Right cardiac atrium (tissue), 5 donors: ENCODE results near the gene MAGEE1. TPM values are rescaled to one million over a fixed set of nuclear protein-coding genes. Genes with fewer than 3 reads are reported as not detected.

ENCODE experiments used
- ATAC-seq, 2 donors: fragments of 200-7000 bp; cut with Tn5 transposase; one replicate each; pipeline versions ENCODE4 v1.8.0 to v1.9.1; 2020; ENCODE audit warnings: moderate library complexity in 2 of 2, mild to moderate bottlenecking in 1 of 2
- DNase-seq, 3 donors: peaks; one replicate each; pipeline ENCODE4 v3.0.0-alpha.2; 2020
- H3K27ac ChIP-seq: one replicate; pipeline ENCODE4 v1.5.1; 2013; ENCODE audit warnings: mild to moderate bottlenecking, low read length, control low read depth, moderate library complexity
- H3K27me3 ChIP-seq: one replicate; pipeline ENCODE4 v1.6.1; 2013; ENCODE audit not compliant: control insufficient read depth, insufficient read depth
- H3K4me1 ChIP-seq: one replicate; pipeline ENCODE4 v1.6.1; 2013; ENCODE audit warnings: low read length; ENCODE audit not compliant: control insufficient read depth, insufficient read depth
- H3K4me3 ChIP-seq: one replicate; pipeline ENCODE4 v1.5.1; 2013; ENCODE audit warnings: low read length, control low read depth
- H3K9me3 ChIP-seq: one replicate; pipeline ENCODE4 v1.6.1; 2013; ENCODE audit warnings: low read length; ENCODE audit not compliant: control insufficient read depth
- WGBS: extraction: QIAGEN DNeasy Blood & Tissue Kit; methylation state at CpG from one replicate; pipeline ENCODE4 v1.1.7; 2013; 5-methylcytosine and 5-hydroxymethylcytosine counted together
- intact Hi-C, 4 donors: fragments of 100-400 bp; cut with DNase I; formaldehyde crosslinking; loops; one replicate each; pipeline versions ENCODE4 v1.11.0 to v1.14.0; 2022 to 2023
- polyA plus RNA-seq: library from polyadenylated mRNA; stranded (reverse); fragments of 200-250 nt; gene quantifications from one replicate; pipeline ENCODE4 v1.2.3, GENCODE V29; 2013
- total RNA-seq, 4 donors: library from RNA; stranded (reverse); fragmentation: NEBNext Ultra II Directional; extraction: Animal tissue kit (Norgen Biotek cat#: 25700); gene quantifications; one replicate each; pipeline ENCODE4 v1.2.1, GENCODE V29; 2021
- donor health status: healthy with polysubstance abuse.
- donor health status: DM: no; HTN: yes; CAD: no.
- donor health status: DM: no; HTN: no; CAD: no.
- donor health status: DM: no; HTN: yes; CAD: no; lungs with severe emphysema.
- donor health status: DM: yes; HTN: yes; CAD: no.

Gene MAGEE1
- total and polyA plus RNA-seq, 5 donors: 2.9 to 5.3 (median 4.6) TPM

GRCh38 chrX:76477353-76477752 is 49.8 kb downstream of the MAGEE1 start:
- no peak overlapping the region for H3K4me3 ChIP-seq
- no peaks in the 10 kb centered on the region for H3K27me3 ChIP-seq
- H3K9me3 ChIP-seq: no peaks in the 10 kb centered on the region
- H3K4me1 ChIP-seq: no peaks in the 10 kb centered on the region
- WGBS: 66% methylated on average over 2 of the region's 2 CpGs
- ATAC-seq: no peak
- no peak for DNase-seq
- intact Hi-C loops: no loop called here
- no peak overlapping the region for H3K27ac ChIP-seq
